Mammary epithelial cell (primary cell): Measurements from ENCODE around the gene CDRT4.

Experiments
- CTCF ChIP-seq, 2 donors: IDR thresholded peaks in 1 of 2; conservative IDR thresholded peaks in 1 of 2; 2 replicates each; pipeline ENCODE4 v1.5.1; 2011 to 2012; ENCODE audit warnings: inconsistent platforms in 2 of 2, low read length in 2 of 2, mild to moderate bottlenecking in 2 of 2, control low read depth in 1 of 2, low read depth in 1 of 2; ENCODE audit not compliant: insufficient read depth in 1 of 2; ENCODE audit errors: extremely low read depth in 1 of 2
- EZH2 ChIP-seq: IDR thresholded peaks from 2 replicates; pipeline ENCODE4 v1.6.1; 2012; ENCODE audit warnings: low read length, inconsistent platforms, borderline replicate concordance

GRCh38 chr17:15409721-15410250 lies 57.6 kb downstream of the CDRT4 start:
- no peak for TF ChIP-seq CTCF (conservative IDR thresholded peaks at IDR 0.05 in 1 of 2, IDR thresholded peaks at IDR 0.05 in 1 of 2; ENCODE audit: extremely low read depth in 1 of 2, insufficient read depth in 1 of 2, low read depth in 1 of 2, low read length in 2 of 2)
- no peak for TF ChIP-seq EZH2
